GM12874 (cell line): ENCODE data around the gene FGF9.

Source experiments
- TF ChIP-seq, protein P1 (sequence below): IDR thresholded peaks from 2 replicates; pipeline ENCODE4 v1.5.1; 2011; ENCODE audit warnings: low read depth, mild to moderate bottlenecking, control low read depth, low read length, moderate library complexity; ENCODE audit not compliant: insufficient read depth

Gene FGF9

DNA sequence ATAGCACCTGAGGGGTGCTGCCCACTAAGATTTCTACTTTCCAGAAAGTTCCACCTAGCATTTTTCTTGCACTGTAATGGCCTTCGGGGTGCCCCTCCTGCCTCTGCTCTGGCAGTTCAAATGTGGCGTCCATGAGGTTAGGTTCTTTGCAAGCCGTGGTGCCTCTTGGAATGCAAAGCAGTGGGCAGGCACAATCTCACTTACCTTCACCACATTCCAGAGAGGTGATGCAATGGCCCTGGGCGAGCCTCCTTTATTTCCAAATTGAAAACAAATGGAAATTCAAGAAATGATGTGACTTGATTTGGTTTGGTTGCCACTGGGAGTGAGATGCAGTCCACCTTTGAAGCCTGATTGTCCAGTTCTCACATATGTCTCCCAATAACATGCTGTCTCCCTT is 46.9 kb downstream of the FGF9 start:
- TF ChIP-seq, protein P1, sequence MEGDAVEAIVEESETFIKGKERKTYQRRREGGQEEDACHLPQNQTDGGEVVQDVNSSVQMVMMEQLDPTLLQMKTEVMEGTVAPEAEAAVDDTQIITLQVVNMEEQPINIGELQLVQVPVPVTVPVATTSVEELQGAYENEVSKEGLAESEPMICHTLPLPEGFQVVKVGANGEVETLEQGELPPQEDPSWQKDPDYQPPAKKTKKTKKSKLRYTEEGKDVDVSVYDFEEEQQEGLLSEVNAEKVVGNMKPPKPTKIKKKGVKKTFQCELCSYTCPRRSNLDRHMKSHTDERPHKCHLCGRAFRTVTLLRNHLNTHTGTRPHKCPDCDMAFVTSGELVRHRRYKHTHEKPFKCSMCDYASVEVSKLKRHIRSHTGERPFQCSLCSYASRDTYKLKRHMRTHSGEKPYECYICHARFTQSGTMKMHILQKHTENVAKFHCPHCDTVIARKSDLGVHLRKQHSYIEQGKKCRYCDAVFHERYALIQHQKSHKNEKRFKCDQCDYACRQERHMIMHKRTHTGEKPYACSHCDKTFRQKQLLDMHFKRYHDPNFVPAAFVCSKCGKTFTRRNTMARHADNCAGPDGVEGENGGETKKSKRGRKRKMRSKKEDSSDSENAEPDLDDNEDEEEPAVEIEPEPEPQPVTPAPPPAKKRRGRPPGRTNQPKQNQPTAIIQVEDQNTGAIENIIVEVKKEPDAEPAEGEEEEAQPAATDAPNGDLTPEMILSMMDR: no peak

DNA sequence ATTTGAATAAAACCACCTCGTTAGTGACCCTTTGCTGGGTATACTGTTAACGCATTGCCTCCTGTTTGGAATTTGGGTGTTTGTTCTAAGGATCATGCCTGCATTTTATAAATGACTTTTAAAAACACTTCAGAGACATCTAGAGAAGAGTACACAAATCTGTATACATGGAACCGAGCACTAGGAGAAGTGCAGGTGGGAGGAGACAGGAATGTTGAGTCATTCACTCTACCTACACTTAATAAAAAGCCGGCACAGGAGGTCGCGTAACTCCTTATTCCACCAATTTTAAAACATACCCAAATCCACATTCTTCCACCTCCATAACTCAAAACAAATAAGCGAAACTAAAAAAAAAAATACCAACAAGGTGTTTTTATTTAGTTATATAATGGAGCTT is 48.6 kb downstream of the FGF9 start:
- TF ChIP-seq, protein P1: no peak

DNA sequence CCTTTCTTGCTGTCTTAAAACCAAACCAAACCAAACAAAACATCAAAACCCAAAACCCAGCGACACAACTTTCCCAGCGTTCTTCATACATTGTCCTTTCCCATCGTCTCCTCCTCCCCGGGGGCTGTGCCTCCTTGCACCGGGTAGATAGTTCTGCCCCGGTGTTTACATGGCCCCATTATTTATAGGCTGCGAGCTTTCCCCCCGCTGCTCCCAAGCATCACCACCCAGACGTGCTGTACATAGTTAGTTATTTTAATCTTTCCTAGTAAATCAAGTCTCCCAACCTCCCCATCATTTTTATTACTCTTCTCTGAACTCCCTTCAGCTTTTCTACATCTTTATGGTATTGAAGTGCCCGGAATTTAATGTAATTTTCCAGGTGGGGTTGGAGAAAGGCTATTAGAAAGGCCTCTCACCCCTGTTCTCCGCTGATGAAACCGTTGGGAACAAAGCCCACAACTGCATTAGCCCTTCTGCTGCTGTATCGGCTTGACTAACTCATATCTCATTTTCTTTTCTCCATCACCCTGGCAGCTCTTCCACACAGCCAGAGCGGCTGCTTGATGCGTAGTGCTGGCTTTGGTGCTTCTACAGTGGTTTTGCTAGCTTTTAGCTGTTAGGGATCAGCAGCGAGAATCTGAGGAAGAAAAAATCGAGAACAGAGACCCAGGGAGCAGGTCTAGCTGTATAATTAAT is 53.1 kb downstream of the FGF9 start:
- TF ChIP-seq, protein P1: no peak

DNA sequence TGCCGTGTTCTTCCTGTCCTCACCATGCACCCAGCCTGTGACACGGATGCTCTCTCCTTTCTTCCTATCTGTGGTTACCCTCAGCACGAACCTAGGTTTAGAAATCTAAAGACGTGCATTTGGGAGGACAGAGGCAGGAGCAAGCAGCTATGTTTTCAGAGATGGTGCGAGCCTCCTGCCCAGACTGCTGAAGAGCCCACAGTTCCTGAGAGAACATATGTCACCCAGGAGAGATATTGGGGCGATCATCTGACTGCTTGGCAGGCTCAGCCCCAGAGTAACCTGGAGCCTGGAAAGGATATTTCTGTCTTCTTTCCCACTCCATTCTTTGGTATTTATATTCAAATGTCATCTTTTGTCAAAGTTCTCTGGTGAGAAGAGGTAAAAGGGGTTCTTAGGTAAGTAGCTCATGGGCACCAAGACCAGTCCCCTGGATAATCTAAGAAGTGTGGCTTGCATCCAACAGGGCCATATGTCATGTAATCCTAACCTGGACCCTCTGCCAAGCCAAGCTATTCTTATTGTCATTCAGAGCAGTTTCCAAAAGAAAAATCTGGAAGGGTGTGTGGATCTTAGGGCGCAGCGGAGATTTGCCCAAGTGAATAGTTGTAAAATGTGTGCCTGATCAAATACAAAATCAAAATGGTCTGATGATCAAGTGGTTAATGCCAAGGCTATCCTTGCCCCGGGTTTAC is 59.5 kb downstream of the FGF9 start:
- TF ChIP-seq, protein P1: no peak

DNA sequence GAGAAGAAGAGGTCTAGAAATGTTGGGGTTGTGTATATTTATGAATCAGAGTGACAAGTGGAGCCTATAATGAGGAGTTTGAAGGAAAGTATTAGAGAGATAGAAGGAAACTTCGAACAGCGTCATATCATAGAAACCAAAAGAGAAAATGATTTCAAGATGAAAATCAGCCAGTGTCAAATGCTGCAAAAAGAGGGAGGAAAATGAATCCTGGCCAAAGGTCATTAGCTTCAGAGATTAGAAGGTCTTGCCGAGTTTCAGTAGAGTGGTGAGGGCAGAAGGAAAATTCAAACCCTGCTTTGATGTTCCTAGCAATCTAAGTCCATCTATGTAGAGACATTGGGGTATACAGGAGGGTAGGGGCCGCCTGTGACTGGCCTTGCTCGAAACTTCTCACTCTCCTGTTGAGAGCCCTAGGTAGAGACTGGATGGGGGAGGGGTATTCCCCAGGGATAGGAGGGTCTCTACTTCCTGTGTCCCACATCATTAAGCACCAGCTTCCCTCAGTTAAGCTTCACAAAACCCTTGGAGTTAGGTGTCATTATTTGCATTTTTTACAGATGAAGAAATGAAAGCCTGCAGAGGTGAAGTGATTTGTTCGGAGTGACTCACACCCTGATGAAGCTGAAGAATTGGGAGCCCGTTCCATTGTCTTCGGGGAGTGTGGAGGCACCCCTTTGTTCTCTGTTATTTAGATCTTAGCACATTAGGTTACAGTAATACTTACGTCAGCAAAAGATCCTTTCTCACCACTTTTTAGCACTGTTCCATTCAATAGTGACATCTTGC is 62.8 kb downstream of the FGF9 start:
- TF ChIP-seq, protein P1: no peak

DNA sequence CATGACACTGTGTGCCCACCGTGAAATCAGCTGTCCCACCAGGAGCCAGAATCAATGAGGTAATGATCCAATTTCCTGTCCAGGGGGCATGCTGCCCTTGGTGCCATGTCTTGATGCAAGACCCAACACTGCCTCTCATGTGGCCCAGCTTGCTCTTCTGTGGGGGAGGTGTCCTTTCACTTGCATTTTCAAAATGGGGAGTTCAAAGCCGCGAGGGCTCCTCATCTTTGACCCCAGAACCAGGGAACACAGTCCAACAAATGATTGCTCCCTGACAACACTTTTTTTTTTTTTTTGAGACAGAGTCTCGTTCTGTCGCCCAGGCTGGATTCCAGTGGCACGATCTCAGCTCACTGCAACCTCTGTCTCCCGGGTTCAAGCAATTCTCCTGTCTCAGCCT is 64.1 kb downstream of the FGF9 start:
- TF ChIP-seq, protein P1: no peak

DNA sequence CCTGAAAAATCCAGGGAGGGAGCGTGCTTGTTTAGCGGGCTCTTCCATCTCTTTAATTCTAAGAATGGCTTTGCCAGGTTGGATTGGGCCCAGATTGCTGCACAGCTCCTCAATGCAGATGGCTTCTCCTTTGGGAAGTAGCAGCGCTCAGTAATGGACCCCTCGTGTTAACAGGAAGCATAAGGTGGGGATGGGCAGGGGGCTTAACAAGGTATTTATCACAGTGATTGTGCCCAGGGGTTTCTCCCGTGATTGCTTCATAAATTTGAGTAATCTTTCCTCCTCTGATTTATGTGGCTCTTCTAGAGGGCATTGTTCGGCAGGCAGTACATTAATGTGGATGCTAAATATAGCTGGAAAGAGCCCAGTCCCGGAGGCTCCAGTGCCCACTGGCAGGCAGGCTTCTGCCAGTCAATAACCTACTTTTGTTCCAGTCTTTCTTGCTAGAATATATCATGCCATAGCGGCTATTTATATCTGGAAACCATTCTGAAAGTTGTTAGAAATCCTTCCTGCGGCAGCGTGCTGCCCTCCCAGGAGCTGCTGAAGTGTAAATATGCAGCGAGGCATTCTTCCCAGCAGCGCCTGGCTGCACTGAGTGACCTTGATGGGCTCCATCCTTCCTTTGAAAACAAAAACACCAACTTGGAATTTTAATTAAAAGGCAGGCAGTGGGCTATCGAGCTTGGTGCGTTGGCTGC is 65.0 kb downstream of the FGF9 start:
- TF ChIP-seq, protein P1: no peak
